AG09309 (cell line): ENCODE measurements around the gene SGCB.

Experiments used
- DNase-seq: peaks from one replicate; pipeline ENCODE4 v3.0.0-alpha.2; 2010; ENCODE audit warnings: low read depth
- H3K4me3 ChIP-seq: 2 replicates; pipeline ENCODE4 v1.5.1; 2011; ENCODE audit warnings: mild to moderate bottlenecking, low read depth, low read length, moderate library complexity; ENCODE audit not compliant: control insufficient read depth
- TF ChIP-seq, protein P1 (sequence below): IDR thresholded peaks from 2 replicates; pipeline ENCODE4 v1.5.1; 2011; ENCODE audit warnings: mild to moderate bottlenecking, low read depth, low read length, inconsistent platforms; ENCODE audit not compliant: insufficient read depth, control insufficient read depth; ENCODE audit errors: missing control alignments

SGCB gene

GRCh38 chr4:52015366-52015765, 22.7 kb downstream of the SGCB start:
- DNase-seq, result no peak
- TF ChIP-seq, protein P1, sequence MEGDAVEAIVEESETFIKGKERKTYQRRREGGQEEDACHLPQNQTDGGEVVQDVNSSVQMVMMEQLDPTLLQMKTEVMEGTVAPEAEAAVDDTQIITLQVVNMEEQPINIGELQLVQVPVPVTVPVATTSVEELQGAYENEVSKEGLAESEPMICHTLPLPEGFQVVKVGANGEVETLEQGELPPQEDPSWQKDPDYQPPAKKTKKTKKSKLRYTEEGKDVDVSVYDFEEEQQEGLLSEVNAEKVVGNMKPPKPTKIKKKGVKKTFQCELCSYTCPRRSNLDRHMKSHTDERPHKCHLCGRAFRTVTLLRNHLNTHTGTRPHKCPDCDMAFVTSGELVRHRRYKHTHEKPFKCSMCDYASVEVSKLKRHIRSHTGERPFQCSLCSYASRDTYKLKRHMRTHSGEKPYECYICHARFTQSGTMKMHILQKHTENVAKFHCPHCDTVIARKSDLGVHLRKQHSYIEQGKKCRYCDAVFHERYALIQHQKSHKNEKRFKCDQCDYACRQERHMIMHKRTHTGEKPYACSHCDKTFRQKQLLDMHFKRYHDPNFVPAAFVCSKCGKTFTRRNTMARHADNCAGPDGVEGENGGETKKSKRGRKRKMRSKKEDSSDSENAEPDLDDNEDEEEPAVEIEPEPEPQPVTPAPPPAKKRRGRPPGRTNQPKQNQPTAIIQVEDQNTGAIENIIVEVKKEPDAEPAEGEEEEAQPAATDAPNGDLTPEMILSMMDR, result peak; percentile 19
- no peak overlapping the region for H3K4me3 ChIP-seq

GRCh38 chr4:52014903-52015302, 23.2 kb downstream of the SGCB start:
- no peak for DNase-seq
- TF ChIP-seq, protein P1, result no peak
- H3K4me3 ChIP-seq, result no peak overlapping the region

- no peak for DNase-seq
- no peak overlapping the region for H3K4me3 ChIP-seq
- TF ChIP-seq, protein P1, result no peak
These were observed 25.4 kb downstream of the SGCB start for GRCh38 chr4:52012651-52013050.

GRCh38 chr4:52010986-52011385, 27.1 kb downstream of the SGCB start:
- no peak for DNase-seq

GRCh38 chr4:52006887-52007286, 31.2 kb downstream of the SGCB start:
- no peak overlapping the region for H3K4me3 ChIP-seq
- TF ChIP-seq, protein P1, result no peak

More at GRCh38 chr4:52010986-52011385, 27.1 kb downstream of the SGCB start:
- no peak overlapping the region for H3K4me3 ChIP-seq
- TF ChIP-seq, protein P1, result no peak

DNA sequence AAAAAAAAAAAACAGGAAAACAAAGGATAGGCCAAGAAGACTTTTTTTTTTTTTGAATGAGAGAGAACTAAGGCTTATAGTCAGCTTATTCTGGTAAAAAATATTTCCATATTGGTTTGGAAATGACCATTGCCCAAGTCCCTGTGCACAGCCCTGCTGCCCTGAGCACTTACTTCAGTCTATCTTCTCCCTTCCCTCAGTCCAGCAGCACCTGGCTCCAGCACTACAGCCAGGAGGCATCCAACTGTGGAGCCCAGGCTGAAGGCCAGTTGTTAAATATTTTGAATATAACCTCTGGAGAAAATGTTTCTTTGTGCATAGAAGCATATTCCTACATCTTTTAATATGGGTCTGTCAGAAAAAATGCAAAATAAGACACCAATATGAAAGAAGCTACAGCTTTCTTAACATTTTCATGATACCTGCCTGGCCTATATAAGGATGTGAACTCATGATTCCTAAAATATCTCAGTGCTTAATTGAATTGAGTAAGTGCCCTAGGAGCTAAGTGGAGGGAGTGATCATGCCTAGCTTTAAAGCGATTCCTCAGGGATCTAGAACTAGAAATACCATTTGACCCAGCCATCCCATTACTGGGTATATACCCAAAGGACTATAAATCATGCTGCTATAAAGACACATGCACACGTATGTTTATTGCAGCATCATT, 32.4 kb downstream of the SGCB start:
- TF ChIP-seq, protein P1, result no peak
- DNase-seq, result no peak
- no peak overlapping the region for H3K4me3 ChIP-seq

More at GRCh38 chr4:52006887-52007286, 31.2 kb downstream of the SGCB start:
- DNase-seq, result no peak
